NCI-H774 (cell line): ENCODE results near the gene ITPR1.

ENCODE experiments used
- DNase-seq: peaks from one replicate; lab custom pipeline; 2025; lab: John Stamatoyannopoulos, UW

Gene ITPR1

GRCh38 chr3:4686619-4687018, 193.5 kb downstream of the ITPR1 start:
- DNase-seq: no peak

GRCh38 chr3:4687167-4687566, 194.0 kb downstream of the ITPR1 start:
- DNase-seq: peak; percentile 58

GRCh38 chr3:4687596-4687995, 194.4 kb downstream of the ITPR1 start:
- no peak for DNase-seq

GRCh38 chr3:4688411-4688810, 195.3 kb downstream of the ITPR1 start:
- DNase-seq: no peak

- DNase-seq: no peak
Measured at GRCh38 chr3:4689021-4689420, 195.9 kb downstream of the ITPR1 start.

- no peak for DNase-seq
Measured at GRCh38 chr3:4690277-4690676, 197.1 kb downstream of the ITPR1 start.

- DNase-seq: no peak
Measured at GRCh38 chr3:4693620-4694019, 200.5 kb downstream of the ITPR1 start.

GRCh38 chr3:4695846-4696245, 202.7 kb downstream of the ITPR1 start:
- no peak for DNase-seq

GRCh38 chr3:4696266-4696665, 203.1 kb downstream of the ITPR1 start:
- no peak for DNase-seq

- no peak for DNase-seq
Measured at GRCh38 chr3:4698125-4698821, 205.1 kb downstream of the ITPR1 start.

- DNase-seq: no peak
Measured at GRCh38 chr3:4703054-4703480, 209.9 kb downstream of the ITPR1 start.

GRCh38 chr3:4704552-4704951, 211.4 kb downstream of the ITPR1 start:
- no peak for DNase-seq

GRCh38 chr3:4707324-4707723, 214.2 kb downstream of the ITPR1 start:
- no peak for DNase-seq

- no peak for DNase-seq
Measured at GRCh38 chr3:4708230-4708629, 215.1 kb downstream of the ITPR1 start.

- no peak for DNase-seq
Measured at GRCh38 chr3:4709341-4709740, 216.2 kb downstream of the ITPR1 start.

GRCh38 chr3:4710191-4710590, 217.0 kb downstream of the ITPR1 start:
- no peak for DNase-seq

- no peak for DNase-seq
Measured at GRCh38 chr3:4711680-4711992, 218.5 kb downstream of the ITPR1 start.

GRCh38 chr3:4712109-4712508, 219.0 kb downstream of the ITPR1 start:
- DNase-seq: peak; percentile 63

GRCh38 chr3:4714045-4714444, 220.9 kb downstream of the ITPR1 start:
- DNase-seq: no peak

- DNase-seq: no peak
Measured at GRCh38 chr3:4716266-4716665, 223.1 kb downstream of the ITPR1 start.

GRCh38 chr3:4716706-4717362, 223.7 kb downstream of the ITPR1 start:
- no peak for DNase-seq

GRCh38 chr3:4717363-4717740, 224.2 kb downstream of the ITPR1 start:
- DNase-seq: no peak

GRCh38 chr3:4718179-4718736, 225.1 kb downstream of the ITPR1 start:
- DNase-seq: no peak

- DNase-seq: no peak
Measured at GRCh38 chr3:4719046-4719501, 225.9 kb downstream of the ITPR1 start.
